NCI-H1930 (cell line): ENCODE measurements around the gene TRPM4.
"Not testable (repeated sequence)": the region's sequence is repeated elsewhere in the genome, so short reads cannot be mapped to it uniquely, and the experiment has no call there.

Experiments used
- DNase-seq, 2 experiments: peaks; one replicate each; lab custom pipeline; 2025; lab: John Stamatoyannopoulos, UW

Gene TRPM4

DNA sequence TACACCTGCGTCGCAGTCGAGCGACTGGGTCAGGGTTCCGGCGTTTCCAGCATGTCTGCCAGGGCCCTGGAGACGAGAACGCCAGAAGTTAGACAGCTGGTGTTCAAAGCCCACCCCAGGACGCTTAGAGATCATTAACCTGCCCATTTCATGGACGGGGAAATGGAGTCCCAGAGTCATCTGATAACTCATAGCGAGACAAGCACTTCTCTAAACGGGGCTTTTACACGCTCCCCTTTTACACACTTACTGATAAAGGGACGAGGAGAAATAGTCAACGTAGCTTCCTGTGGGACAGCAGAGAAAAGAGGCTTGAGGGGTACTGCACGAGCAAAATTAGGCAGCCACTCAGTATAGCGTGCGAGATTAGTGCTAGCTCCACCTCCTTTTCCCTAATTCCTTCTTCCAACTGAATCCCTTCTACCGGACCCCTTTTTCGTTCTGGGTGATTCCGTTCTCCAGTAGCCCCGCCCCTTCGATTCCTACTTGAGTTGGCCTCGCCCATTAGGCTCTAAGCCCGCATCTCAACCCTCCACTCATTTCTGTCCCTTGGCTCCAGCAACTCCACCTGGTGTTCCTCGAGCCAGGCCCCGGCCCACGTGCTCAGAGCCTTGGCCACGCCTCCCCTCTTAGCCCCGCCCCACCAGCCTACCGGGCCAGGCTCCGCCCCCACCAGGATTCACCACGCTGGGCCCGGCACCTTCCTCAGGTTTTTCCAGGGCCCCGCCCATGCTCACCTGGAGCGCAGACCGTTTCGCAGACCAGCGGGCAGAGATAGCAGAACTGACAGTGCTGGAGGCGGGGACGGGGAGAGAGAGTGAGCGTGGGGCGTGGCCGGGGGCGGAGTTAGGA, 6.1 kb upstream of the TRPM4 start:
- peak; percentile 75 to 76 for DNase-seq

DNA sequence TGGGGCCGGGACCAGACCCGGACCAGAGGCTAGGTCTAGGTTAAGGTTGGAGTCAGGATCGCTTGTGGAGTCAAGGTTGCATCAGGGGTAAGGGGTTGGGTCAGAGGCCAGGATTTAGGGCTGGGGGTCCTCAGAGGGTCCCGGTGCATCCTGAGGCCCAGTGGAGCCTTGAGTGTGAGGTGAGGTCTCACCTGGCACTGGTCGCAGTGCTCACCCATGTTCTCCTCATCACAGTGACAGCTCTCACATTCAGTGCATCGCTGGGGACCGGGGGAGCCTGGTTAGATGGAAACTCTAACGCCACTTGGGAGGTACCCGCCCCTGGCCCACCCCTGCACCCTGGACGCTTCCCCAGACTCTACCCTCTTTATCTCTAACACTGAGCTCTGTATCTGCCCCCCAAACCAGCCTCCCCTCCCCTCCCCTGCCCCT, 5.5 kb upstream of the TRPM4 start:
- DNase-seq, result no peak

DNA sequence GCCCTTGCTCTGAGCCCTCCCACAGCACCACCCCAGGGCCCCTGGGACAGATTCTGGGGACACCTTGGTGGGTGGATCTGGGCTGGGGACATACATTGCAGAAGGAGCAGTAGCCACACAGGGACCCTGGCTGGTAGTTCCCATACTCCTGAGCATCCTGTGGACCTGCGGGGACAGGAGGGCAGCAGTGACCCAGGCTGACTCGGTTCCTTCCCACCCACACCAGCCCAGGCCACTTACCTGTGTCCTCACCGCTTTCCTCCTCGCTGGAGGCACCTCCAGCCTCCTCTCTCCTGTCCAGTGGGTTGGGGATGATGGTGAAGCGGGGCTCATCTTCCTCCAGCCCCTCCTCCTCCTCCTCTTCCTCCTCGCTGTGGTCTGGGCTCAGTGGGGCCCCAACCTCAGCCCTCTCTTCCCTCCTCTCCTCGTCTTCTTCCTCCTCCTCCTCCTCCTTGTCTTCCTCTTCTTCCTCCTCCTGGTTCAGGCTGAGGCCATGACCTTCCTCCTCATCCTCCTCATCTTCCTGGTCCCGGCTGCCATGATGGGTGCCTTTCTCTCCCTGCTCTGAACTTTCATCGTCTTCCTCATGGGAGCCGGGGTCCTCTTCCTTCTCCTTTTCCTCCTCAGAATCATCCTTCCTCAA, 4.3 kb upstream of the TRPM4 start:
- no peak for DNase-seq

DNA sequence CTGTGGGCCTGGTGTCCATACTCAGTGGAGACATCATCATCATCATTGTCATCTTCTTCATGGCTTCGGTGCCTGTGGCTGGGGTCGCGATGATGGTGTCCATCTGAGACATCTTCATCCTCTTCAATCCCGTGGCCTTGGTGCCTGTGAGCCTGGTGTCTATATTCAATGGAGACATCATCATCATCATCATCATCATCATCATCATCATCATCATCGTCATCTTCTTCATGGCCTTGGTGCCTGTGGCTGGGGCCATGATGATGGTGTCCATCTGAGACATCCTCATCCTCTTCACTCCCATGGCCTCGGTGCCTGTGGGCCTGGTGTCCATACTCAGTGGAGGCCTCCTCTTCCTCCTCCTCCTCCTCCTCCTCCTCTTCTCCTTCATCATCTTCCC, 3.3 kb upstream of the TRPM4 start:
- no peak for DNase-seq

DNA sequence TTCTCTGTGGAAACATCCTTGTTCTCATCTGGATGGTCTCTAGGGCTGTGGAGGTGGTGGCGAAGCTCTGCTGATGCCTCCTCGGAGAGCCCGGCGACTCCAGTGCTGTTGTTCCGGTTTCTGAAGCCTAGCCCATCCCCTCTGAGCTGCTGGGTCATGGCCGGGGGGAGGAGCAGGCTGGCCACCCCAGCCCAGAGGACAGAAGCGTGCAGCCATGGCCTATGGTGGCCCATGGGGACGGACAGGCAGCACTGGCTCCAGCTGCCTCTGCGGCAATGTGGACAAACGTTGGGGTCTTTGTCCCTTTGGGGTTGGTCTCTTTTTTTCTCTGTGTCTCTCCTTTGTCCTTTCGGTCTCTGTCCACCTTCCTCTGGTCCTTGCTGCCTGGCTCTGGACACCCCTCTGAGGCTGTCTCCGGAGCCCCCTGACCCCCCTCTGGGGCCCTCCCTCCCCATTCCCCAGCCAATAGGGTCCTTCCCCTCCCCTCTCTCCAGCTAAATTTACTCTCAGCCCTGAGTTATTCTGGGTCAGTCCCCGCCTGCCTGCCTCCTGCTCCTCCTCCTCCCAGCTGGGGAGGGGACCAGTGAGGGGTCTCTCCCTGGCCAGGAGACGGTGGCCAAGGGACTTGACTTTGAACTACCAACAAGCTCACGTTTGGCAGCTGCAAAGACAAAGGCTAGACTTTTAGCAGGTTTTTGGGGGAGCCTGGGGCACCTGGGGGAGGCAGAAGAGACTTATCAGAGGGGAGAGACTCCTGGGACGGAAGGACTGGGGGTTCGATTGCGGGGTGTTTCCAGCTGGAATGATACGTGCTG, 2.4 kb upstream of the TRPM4 start, which contains the start of gene HRC:
Gene HRC, minus strand, starts transcription at position 392 of the 815 bp plus-strand sequence. Its CDS starts 159 bp downstream, at position 233.
- no peak for DNase-seq

DNA sequence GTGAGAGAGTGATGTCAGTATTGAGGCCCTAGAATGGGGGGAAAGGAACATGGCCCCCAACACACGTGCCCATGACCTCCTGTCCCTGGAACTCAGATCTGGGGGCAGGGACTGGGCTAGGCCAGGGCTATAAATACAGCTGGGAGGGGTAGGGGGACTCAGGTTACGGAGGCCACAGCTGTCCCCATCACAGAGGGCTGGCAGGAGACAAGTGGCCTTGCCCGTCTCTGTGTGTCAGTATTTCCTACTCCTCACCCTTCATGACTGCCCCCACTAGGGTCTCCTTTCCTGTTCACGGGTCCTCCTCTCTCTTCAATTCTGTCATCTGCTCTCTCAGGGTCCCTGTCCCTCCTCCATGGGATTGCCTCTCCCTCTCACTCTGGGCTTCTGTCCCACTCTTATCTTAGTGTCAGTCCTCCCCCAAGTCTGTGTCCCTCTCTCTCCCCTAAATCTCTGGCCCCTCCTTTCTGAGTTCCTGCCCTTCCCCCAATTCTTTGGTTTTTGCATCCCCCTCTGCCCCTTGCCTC, 1.7 kb upstream of the TRPM4 start:
- DNase-seq, result no peak

DNA sequence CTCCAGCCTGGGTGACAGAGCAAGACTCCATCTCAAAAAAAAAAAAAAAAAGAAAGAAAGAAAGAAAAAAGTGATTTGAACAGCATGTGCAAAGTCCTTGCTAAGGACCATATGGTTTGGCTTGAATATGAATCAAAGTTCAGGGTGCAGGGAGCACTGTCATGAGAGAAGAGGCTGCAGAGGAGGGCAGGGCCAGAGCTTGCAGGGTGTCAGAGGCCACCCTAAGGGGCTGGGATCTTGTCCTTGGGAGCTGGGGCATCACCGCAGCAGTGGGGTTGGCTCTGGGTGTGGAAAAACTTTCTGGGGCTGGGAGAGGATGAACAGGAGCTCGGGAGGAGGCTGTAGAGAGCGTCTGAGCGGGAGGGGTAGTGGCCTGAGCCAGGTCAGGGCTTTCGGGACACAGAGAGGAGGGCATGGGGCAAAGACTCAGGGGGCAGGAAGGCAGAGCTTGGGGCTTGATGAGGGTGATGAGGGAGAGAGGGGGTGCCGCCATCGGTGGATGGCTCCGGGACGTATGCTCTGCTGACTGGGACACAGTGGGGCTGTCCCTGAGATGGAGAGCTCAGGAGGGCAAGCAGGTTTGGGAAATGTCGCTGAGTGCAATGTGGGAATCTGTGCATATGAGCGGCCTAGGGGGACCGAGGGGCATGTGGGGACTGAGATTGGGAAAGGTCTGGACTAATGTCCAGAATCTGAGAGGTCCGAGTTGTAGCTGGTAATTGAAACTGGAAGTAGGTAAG, 3.0 kb downstream of the TRPM4 start:
- DNase-seq, result no peak

DNA sequence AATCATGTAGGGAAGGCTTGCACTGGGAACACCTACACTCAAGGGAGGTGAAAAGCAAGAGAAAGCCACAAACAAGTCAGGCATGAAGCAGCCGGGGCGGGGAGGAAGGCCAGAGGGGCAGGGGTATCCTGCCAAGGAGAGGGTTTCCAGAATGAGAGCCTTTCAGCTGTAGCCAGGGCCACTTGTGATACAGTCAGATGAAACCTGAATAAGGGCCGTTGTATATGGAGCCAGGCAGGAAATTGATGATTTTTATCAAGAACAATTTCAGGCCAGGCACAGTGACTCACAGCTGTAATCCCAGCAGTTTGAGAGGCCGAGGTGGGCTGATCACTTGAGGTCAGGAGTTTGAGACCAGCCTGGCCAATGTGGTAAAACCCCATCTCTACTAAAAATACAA, 4.4 kb downstream of the TRPM4 start:
- no peak for DNase-seq

DNA sequence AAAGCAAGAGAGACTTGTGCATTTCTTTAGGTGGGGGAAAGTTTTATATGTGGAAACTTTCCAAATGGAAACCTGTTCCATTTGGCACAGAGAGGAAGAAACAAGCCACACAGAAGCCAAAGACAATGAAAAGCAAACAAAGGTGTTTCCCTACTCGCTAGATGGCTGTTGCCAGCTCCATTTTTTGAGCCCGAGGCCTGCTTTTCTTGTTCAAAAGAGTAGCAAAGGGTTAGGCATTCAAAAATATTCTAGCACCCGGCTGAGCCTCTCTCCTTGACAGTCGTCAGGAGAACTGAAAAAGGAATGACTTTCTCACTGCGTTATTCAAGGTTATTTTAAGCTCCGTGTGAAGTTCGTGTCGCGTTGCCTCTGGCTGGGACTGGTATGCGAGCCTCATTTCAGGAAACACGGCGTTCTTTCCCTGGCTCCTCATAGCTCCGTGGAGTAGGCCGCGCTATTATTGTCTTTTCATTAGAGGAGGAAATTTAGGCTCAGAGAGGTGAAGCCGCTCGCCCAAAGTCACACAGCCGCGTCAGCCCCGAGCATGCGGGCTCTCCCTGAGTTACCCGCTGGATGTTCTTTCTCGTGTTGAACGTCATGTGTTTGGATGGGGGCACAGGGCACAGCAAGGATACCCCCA, 7.6 kb downstream of the TRPM4 start:
- no peak for DNase-seq

DNA sequence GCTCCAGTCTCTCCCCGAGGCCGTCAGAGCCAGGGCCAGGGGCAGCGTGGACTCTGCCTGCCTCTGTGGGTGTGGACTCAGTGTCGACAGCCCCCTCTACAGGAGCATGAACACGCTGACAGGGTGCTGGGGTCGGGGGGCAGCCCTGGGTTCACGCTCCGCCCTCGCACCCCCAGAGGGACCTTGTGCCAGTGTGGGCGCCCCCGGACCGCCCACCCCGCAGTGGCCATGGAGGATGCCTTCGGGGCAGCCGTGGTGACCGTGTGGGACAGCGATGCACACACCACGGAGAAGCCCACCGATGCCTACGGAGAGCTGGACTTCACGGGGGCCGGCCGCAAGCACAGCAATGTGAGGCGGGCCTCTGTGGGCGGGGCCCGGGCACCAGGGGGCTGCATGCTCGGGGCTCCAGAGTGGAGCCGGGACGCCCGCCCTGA, 8.3 kb downstream of the TRPM4 start:
- no peak for DNase-seq

DNA sequence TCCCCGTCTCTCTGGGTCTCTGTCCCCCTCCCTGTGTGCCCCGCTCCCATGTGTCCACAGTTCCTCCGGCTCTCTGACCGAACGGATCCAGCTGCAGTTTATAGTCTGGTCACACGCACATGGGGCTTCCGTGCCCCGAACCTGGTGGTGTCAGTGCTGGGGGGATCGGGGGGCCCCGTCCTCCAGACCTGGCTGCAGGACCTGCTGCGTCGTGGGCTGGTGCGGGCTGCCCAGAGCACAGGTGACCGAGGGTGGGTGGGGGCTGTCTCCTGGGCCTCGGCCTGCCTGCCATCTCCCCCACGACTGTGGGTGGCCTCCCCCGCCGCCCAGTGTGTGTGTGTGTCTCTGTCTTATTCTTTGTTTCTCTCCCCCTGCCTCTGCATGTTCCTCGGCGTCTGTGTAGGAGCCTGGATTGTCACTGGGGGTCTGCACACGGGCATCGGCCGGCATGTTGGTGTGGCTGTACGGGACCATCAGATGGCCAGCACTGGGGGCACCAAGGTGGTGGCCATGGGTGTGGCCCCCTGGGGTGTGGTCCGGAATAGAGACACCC, 10.3 kb downstream of the TRPM4 start:
- DNase-seq, result no peak

DNA sequence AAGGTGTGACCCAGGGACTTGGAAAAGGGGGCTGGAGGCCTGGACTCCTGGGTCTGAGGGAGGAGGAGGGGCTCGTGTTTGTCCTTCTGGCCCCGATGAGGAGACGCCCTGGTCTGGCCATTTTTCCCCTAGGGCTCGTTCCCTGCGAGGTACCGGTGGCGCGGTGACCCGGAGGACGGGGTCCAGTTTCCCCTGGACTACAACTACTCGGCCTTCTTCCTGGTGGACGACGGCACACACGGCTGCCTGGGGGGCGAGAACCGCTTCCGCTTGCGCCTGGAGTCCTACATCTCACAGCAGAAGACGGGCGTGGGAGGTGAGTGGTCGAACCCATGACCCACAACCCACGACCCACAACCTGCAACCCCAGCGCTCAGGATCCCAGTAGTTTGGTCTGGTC, 10.8 kb downstream of the TRPM4 start:
- no peak for DNase-seq

DNA sequence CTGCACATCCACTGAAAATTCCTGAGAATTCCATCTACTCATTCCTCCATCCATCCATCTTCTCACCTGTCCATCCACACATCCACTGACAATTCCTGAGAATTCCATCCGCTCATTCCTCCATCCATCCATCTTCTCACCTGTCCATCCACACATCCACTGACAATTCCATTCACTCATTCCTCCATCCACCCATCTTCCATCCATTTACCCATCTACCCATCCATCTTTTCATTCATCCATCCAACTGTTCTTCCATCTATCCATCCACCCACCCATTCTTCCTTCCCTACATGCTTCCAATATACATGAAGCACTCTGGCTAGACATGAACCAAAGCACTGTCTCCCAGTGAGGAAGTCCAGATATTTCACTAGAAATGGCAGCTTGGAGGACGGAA, 15.6 kb downstream of the TRPM4 start:
- DNase-seq, result no peak

DNA sequence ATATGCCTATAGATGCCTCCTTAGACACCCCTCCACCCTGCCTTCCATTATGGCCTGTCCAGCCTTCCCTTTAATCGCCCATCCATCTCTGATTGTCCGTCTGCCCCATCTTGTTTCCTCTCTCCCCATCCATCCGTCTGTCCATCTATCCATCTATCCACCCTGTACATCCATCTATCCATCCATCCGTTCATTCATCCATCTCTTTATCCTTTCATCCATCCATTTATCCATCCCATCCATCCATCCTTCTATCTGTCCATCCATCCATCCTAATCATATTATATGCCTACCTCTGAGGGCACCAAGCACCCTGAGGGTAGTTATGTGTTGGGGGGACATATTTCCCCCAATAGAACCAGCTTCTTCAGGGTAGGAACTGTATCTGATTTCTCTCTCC, 23.1 kb downstream of the TRPM4 start:
- DNase-seq, result no peak

DNA sequence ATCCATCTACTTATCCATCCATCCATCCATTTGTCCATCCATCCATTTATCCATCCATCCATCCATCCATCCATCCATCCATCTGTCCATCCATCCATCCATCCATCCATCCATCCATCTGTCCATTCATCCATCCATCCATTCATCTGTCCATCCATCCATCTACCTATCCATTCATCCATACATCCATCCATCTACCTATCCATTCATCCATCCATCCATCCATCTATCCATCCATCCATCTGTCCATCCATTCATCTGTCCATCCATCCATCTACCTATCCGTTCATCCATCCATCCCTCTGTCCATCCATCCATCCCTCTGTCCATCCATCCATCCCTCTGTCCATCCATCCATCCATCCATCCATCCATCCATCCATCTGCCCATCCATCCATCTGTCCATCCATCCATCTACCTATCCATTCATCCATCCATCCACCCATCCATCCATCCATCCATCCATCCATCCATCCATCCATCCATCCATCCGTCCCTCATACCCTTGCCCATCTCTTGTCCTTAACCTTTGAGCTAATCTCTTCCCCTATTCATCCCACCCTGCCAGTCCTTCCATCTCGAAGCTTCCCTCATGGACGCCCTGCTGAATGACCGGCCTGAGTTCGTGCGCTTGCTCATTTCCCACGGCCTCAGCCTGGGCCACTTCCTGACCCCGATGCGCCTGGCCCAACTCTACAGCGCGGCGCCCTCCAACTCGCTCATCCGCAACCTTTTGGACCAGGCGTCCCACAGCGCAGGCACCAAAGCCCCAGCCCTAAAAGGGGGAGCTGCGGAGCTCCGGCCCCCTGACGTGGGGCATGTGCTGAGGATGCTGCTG, 24.6 kb downstream of the TRPM4 start:
- DNase-seq, result not testable (repeated sequence)

DNA sequence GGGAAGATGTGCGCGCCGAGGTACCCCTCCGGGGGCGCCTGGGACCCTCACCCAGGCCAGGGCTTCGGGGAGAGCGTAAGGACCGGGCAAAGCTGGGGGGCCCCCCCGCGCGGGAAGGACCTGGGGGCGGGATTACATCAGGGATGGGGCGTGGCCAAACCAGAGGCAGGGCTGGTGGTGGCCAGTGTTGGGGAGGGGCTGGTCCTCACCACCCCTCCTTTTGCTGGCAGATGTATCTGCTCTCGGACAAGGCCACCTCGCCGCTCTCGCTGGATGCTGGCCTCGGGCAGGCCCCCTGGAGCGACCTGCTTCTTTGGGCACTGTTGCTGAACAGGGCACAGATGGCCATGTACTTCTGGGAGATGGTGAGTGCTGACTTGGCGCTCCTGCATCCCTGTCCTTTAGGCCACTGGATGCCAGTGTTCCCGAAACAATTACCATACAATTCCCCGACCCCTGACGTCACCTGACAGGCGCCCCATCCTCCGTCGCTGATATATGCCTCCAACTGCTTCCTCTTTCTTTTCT, 25.3 kb downstream of the TRPM4 start:
- no peak for DNase-seq

DNA sequence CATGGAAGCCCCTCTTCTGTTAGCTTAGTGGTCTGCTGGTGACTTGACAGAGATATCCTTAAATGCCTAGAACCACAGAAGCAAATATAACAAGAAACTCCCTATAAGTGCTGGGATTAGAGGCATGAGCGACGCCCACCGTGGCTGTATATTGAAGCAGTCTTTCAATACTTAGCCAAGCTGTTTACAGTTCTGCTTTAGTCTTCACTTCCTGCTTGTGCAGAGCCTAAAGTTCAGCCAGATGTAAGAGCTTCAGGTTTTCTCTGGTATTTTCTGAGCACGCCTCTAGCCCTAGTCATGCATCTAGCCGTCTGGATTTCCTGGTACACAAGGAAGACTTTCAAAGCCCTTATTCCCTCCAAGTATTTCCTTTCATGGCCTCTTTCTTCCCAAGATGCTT, 28.5 kb downstream of the TRPM4 start:
- DNase-seq, result no peak

DNA sequence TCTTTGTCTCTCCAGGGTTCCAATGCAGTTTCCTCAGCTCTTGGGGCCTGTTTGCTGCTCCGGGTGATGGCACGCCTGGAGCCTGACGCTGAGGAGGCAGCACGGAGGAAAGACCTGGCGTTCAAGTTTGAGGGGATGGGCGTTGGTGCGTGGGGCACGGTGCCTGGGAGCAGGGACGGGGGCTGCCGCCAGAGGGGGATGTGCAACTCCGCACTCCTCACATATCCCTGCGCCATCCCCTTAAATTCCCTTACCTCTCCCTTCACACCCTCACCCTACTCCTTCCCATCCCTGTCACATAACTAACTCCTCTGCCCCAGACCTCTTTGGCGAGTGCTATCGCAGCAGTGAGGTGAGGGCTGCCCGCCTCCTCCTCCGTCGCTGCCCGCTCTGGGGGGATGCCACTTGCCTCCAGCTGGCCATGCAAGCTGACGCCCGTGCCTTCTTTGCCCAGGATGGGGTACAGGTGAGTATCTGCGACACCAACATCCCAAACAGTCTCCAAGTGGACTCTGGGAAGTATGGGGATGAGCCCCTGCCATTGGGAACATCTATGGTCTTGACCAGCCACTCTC, 31.1 kb downstream of the TRPM4 start:
- DNase-seq, result no peak

DNA sequence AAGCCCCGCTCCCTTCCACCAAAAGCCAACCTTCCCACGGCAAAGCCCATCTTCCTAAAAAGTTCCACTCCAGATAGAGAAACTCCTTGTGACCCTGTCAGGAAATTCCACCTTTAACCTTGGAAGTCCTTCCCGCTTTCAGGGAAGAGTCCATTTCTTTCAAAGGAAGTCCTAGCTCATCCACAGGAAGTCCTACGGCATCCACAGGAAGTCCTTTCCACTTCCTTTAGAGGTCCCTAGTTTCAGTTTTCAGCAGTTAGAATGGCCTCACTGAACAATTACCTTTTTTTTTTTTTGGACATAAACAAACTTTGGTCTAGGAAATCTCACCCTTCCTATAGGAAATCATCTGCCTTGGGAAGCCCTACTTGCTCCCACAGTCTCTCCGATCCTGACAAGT, 31.7 kb downstream of the TRPM4 start:
- DNase-seq, result no peak
